Ishikawa (cell line): ENCODE results near the gene TMED8.

Experiments
- CEBPB ChIP-seq: IDR thresholded peaks from 2 replicates; pipeline ENCODE4 v1.6.1; 2012
- CREB1 ChIP-seq: IDR thresholded peaks from 2 replicates; pipeline ENCODE4 v1.6.1; 2012; ENCODE audit warnings: low read depth
- EGR1 ChIP-seq: IDR thresholded peaks from 2 replicates; pipeline ENCODE4 v1.6.1; 2012
- EP300 ChIP-seq: IDR thresholded peaks from 2 replicates; pipeline ENCODE4 v1.6.1; 2012; ENCODE audit warnings: borderline replicate concordance
- MAX ChIP-seq: IDR thresholded peaks from 2 replicates; pipeline ENCODE4 v1.6.1; 2012
- NFIC ChIP-seq: IDR thresholded peaks from 2 replicates; pipeline ENCODE4 v1.6.1; 2012
- RAD21 ChIP-seq: IDR thresholded peaks from 2 replicates; pipeline ENCODE4 v1.6.1; 2012; ENCODE audit warnings: low read depth
- REST ChIP-seq: IDR thresholded peaks from 2 replicates; pipeline ENCODE4 v1.6.1; 2012; ENCODE audit warnings: low read depth, mild to moderate bottlenecking
- TAF1 ChIP-seq: IDR thresholded peaks from 2 replicates; pipeline ENCODE4 v1.6.1; 2012; ENCODE audit warnings: low read depth, mild to moderate bottlenecking
- TEAD4 ChIP-seq: IDR thresholded peaks from 2 replicates; pipeline ENCODE4 v1.6.1; 2012
- USF1 ChIP-seq: IDR thresholded peaks from 2 replicates; pipeline ENCODE4 v1.6.1; 2012
- YY1 ChIP-seq: IDR thresholded peaks from 2 replicates; pipeline ENCODE4 v1.6.1; 2012; ENCODE audit warnings: low read depth
- ZBTB7A ChIP-seq: IDR thresholded peaks from 2 replicates; pipeline ENCODE4 v1.6.1; 2012; ENCODE audit warnings: low read depth

DNA sequence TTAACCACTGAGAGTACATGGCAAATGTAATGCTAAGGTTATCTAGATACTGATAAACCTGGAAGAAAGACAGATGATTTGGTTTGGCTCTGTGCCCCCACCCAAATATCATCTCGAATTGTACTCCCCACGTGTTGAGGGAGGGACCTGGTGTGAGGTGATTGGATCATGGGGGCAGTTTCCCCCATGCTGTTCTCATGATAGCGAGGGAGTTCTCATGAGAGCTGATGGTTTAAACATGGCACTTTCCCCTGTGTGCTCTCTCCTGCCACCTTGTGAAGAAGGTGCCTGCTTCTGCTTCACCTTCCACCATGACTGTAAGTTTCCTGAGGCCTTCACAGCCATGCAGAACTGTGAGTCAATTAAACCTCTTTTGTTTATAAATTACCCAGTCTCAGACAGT is 32.2 kb upstream of the TMED8 start:
- TF ChIP-seq TAF1 (no peak), EGR1 (no peak), RAD21 (peak; percentile 31; the same call in 1 of the 2 replicates), EP300 (no peak), YY1 (no peak), USF1 (no peak), MAX (no peak), CREB1 (no peak), TEAD4 (no peak), CEBPB (no peak), ZBTB7A (no peak), REST (no peak), NFIC (no peak)
